Mononuclear cell (primary cell): ENCODE results near the gene DAB2IP. TPM values are rescaled to one million over a fixed set of nuclear protein-coding genes. Genes with fewer than 3 reads are reported as not detected.

Experiments used
- H3K27me3 ChIP-seq: 2 replicates; pipeline ENCODE4 v1.6.0; 2011; ENCODE audit warnings: low read length, control low read depth; ENCODE audit not compliant: insufficient read depth
- H3K4me1 ChIP-seq: 2 replicates; pipeline ENCODE4 v1.5.1; 2011; ENCODE audit warnings: mild to moderate bottlenecking, low read length, control low read depth; ENCODE audit not compliant: insufficient read depth
- H3K4me3 ChIP-seq: 2 replicates; pipeline ENCODE4 v1.5.1; 2011; ENCODE audit warnings: mild to moderate bottlenecking, low read length, moderate library complexity
- H3K9me3 ChIP-seq: 2 replicates; pipeline ENCODE4 v1.5.1; 2011; ENCODE audit warnings: low read depth, mild to moderate bottlenecking, control low read depth, low read length
- total RNA-seq: library from RNA; depleted of rRNA; stranded (reverse); fragments of >200 nt; gene quantifications from one replicate; pipeline ENCODE4 v1.2.3, GENCODE V29; 2012

Gene DAB2IP
- total RNA-seq, 1 donor: 0.10 TPM

GRCh38 chr9:121824651-121825030, 173.2 kb downstream of the DAB2IP start:
- no peaks in the 10 kb centered on the region for H3K4me1 ChIP-seq
- H3K27me3 ChIP-seq: no peaks in the 10 kb centered on the region
- no peaks in the 10 kb centered on the region for H3K9me3 ChIP-seq
- no peak overlapping the region for H3K4me3 ChIP-seq

- H3K27me3 ChIP-seq: no peaks in the 10 kb centered on the region
- no peaks in the 10 kb centered on the region for H3K9me3 ChIP-seq
- H3K4me1 ChIP-seq: no peaks in the 10 kb centered on the region
These were observed 173.7 kb downstream of the DAB2IP start for GRCh38 chr9:121825031-121825691.

GRCh38 chr9:121826711-121827110, 175.3 kb downstream of the DAB2IP start:
- H3K9me3 ChIP-seq: no peaks in the 10 kb centered on the region
- H3K4me1 ChIP-seq: no peaks in the 10 kb centered on the region
- no peaks in the 10 kb centered on the region for H3K27me3 ChIP-seq
- no peak overlapping the region for H3K4me3 ChIP-seq

More at GRCh38 chr9:121825031-121825691, 173.7 kb downstream of the DAB2IP start:
- H3K4me3 ChIP-seq: no peak overlapping the region

GRCh38 chr9:121827251-121827967, 176.0 kb downstream of the DAB2IP start:
- H3K4me3 ChIP-seq: no peak overlapping the region
- H3K4me1 ChIP-seq: no peaks in the 10 kb centered on the region
- no peaks in the 10 kb centered on the region for H3K9me3 ChIP-seq
- no peaks in the 10 kb centered on the region for H3K27me3 ChIP-seq

- H3K4me3 ChIP-seq: no peak overlapping the region
- no peaks in the 10 kb centered on the region for H3K9me3 ChIP-seq
- H3K4me1 ChIP-seq: no peaks in the 10 kb centered on the region
- H3K27me3 ChIP-seq: no peaks in the 10 kb centered on the region
These were observed 179.2 kb downstream of the DAB2IP start for GRCh38 chr9:121830441-121831140.

GRCh38 chr9:121831869-121832268, 180.4 kb downstream of the DAB2IP start:
- Histone ChIP-seq H3K9me3 (no peaks in the 10 kb centered on the region), H3K4me3 (no peak overlapping the region), H3K4me1 (no peaks in the 10 kb centered on the region), H3K27me3 (no peaks in the 10 kb centered on the region)

- Histone ChIP-seq H3K9me3 (no peaks in the 10 kb centered on the region), H3K27me3 (no peaks in the 10 kb centered on the region), H3K4me3 (no peak overlapping the region), H3K4me1 (no peaks in the 10 kb centered on the region)
These were observed 181.6 kb downstream of the DAB2IP start for GRCh38 chr9:121833061-121833460.

Other genes with a start within 250 kb of the DAB2IP start
- gene GGTA1, start 151.8 kb upstream of the DAB2IP start, total RNA-seq: 9.6 TPM